ENCODE data around the gene KIF5A.
"Not testable (repeated sequence)": the region's sequence is repeated elsewhere in the genome, so short reads cannot be mapped to it uniquely, and the experiment has no call there.

Gene KIF5A

GRCh38 chr12:57607958-57608663 lies 58.3 kb downstream of the KIF5A start:
- no peak for DNase-seq (ENCODE audit: low spot score)

DNA sequence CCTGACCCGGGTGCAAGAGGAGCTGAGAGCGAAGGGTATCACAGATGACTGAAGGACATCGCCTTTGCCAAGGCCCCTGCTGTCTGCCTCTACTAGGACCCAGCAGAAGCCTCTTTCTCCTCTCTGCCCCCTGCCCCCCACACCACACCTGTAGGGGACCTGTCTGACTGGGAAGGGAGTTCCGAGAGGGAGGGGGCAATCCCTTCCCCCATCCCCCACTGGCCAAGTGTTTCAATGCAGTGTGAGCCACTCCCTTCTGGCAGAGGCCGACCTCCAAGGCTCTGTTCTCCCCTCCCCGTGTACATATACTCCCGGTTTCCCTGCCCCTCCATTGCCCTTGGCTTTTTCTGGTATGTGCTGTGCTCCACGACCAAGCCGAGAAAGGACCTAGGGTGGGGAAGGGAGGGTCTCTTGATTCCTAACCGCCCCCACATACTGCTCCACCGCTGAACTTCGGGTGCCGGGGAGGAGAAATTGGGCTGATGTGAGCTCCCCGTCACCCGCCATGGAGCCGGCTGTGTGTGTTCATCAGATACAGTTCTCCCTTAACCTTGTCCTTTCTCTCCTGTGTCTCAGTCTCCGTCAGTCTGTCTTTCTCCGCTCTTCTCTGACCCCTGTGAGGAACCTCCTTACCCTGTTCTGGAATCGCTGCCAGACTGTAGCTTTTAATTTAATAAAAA lies 59.4 kb downstream of the KIF5A start:
- no peak for DNase-seq (ENCODE audit: low spot score)

GRCh38 chr12:57609781-57610553 lies 60.1 kb downstream of the KIF5A start:
- DNase-seq (ENCODE audit: low spot score) = no peak

DNA sequence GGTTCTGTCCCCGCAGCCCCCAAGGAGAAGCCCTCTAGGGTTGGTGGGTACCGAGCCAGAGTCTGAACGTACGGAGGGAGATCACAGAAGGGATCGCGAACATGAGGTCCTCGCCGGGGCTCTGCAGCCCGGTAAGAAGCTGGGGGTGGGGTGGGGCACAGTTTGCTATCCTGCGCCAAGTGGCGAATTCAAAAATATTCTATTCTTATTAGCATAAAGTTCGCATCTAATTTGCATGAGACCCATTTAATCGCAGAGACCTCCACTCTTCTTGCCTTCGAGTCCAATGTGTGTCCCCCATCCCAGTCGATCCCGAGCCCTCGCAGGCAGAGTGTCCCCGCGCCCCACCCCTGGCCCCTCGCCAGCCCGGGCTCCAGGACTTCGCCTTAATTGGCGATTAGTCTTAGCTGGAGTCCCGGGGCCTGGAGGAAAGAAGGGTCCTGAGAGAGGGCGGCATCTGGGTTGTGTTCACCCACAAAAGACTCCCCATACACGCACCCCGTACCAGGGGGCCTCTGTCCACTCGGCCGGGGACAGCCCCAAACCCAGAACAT lies 60.8 kb downstream of the KIF5A start:
- no peak for DNase-seq (ENCODE audit: low spot score)

DNA sequence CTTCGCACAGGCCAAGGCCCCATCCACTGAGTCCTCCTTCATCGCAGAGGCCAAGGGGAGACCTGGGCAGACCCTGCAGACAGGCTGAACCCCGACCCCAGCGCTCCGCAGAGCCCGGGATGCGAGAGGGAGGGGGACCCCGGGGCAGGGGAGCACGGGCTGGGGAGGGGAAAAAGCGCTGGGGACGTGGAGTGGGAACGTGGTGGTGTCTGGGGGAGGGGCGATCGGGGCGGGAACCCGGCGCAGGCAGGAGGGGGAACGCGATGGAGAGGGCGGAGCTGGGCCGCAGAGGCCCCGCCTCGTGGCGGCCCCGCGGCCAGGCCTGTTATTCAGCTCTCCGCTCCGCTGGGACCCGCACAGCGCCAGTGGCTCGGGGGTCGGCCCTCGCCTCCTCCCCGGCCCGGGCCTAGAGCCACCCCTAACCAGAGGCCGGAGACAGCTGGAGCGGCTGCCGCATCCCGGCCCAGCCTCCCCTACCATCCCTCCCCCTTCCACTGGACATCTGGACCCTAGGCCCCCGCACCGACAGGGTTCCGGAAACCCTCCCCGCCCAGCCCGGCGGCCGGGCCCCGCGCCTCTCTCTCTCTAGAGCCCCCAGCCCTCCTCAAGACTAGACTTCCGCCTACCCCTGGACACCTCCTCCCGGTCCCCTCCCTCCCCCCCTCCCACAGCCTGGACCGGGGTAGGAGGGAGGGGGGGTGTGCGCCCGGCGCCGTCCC lies 61.4 kb downstream of the KIF5A start, which contains the start of gene ARHGEF25:
Gene ARHGEF25 (plus strand): TSS at position 328 of the 719 bp plus-strand sequence. CDS start 460 bp downstream, outside the sequence.
- DNase-seq (ENCODE audit: low spot score) = no peak

DNA sequence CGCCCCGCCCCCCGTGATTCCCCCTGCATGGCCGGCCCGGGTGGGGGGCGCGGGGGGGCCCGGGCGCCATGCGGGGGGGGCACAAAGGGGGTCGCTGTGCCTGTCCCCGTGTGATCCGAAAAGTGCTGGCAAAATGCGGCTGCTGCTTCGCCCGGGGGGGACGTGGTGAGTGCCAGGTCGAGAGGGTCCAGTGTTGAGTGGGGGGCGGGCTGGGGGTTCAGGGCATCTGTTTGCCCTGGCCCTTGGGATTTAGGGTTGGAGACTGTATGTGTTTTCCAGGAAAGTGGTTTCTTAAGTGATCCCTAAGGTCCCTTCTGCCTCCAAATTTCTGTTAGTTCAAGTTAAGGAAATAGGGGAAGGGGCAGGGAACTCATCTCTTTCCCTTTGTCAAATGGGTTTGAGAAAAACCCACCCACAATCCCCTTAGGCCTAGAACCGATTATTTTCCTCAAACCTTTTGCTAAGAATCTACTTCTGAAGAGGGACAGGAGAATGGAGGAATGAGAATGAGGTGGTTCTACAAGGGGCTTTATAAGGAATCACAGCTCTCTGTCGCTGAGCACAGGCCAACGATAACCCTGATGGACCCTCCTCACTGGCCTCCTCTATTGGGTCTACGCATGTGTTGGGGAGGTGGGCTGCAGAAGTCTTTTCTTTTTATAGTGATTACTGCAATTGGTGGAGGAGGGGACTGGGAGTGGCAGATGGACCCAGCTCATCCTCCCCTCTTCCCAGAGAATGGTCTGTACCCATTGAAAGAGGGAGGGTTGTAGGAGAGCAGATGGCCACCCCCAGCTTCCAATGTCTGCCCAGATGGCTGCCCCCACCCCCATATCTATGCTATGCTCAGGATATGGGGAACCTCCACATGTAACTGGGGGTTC lies 62.2 kb downstream of the KIF5A start:
- no peak for DNase-seq (ENCODE audit: low spot score)

DNA sequence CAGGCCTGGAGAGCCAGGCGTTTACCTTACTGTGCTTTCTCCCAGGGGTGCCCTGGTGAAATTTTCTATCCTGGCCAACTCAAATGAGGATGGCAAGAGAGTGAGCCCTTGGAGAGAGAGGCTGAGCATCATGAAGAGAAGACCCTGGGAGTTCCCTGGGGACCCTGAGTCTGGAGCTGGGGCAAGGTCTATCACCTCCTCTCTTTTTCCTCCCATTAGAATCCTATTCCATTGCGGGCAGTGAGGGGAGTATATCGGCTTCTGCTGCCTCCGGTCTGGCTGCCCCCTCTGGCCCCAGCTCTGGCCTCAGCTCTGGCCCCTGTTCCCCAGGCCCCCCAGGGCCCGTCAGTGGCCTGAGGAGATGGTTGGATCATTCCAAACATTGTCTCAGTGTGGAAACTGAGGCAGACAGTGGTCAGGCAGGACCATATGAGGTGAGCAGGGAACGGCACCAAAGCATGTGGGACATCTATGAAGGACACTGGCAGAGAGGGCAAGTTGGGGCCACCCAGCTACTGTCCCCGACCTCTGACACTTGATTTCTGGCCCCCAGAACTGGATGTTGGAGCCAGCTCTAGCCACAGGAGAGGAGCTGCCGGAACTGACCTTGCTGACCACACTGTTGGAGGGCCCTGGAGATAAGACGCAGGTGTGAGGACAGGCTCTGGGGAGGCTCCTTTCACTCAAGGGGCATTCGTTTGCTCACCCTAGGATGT lies 63.0 kb downstream of the KIF5A start:
- DNase-seq (ENCODE audit: low spot score) = no peak

GRCh38 chr12:57613427-57614109 lies 63.7 kb downstream of the KIF5A start:
- DNase-seq (ENCODE audit: low spot score) = no peak

- no peak for DNase-seq (ENCODE audit: low spot score)
Measured at GRCh38 chr12:57614178-57614947, 64.5 kb downstream of the KIF5A start.

- DNase-seq (ENCODE audit: low spot score) = no peak
Measured at GRCh38 chr12:57614948-57615500, 65.2 kb downstream of the KIF5A start.

- no peak for DNase-seq (ENCODE audit: low spot score)
Measured at GRCh38 chr12:57615637-57616036, 65.8 kb downstream of the KIF5A start.

DNA sequence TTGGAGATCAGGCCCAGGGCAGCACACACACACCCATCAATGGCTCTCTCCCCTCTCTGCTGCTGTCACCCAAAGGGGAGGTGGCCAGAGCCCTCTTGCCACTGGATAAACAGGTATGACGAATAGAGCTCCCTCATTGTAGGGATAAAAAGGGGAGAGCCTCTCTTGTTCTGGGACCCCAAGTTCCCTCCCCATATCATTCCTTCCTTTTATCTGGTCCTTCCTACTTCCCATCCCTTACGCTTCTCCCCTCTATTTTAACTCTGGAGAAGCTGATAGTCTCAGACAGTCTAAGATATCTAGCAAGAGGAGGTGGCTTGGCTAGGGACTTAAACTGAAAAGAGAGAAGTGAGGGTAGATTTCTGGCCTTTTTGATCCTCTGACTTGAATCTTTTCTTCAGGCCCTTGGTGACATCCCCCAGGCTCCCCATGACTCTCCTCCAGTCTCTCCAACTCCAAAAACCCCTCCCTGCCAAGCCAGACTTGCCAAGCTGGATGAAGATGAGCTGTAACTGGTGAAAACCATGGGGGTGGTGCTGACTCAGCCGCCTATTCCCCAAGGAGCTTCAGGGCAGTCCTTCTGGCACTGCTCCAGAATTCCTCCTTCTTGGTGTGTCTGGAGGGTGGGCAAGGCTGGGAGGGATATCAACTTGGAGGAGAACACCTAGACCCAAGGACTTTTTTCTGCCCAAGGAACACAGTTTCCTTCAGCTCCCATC lies 66.7 kb downstream of the KIF5A start:
- peak; percentile 26 for DNase-seq (ENCODE audit: low spot score)

DNA sequence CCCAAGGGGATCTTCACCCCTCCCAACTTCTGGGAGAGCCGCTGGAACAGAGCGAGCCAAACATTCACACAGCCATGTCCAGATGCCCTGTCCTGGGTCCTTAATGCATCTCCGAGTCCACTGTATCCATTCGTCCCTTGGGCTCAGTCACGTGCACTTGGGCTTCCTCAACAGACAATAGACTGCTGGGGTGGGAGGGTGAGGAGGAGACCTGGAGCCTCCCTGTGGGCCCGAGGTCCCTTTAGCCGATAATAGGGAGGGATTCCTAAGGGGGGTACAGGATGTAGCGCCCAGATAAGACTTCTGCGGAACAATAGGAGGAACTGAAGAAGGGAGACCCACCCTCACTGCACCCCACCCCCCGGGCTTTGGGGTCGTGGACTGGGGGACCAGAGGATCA lies 68.1 kb downstream of the KIF5A start:
- DNase-seq (ENCODE audit: low spot score) = no peak

DNA sequence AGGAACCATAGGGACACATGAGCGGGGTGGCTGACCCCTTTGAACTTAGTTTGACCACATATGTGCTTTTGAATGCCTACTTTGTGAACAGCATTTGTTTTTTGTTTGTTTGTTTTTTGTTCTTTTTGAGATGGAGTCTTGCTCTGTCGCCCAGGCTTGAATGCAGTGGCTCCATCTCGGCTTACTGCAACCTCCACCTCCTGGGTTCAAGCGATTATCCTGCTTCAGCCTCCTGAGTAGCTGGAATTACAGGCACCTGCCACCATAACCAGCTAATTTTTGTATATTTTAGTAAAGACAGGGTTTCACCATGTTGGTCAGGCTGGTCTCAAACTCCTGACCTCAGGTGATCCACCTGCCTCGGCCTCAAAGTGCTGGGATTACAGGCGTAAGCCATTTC lies 68.6 kb downstream of the KIF5A start:
- DNase-seq (ENCODE audit: low spot score) = not testable (repeated sequence)

GRCh38 chr12:57618966-57619433 lies 69.2 kb downstream of the KIF5A start:
- DNase-seq (ENCODE audit: low spot score) = no peak

GRCh38 chr12:57619434-57620244 lies 69.8 kb downstream of the KIF5A start:
- DNase-seq (ENCODE audit: low spot score) = no peak

Data from RKO (cell line).